HepG2 (cell line): ENCODE measurements around the gene ANO4. TPM values are rescaled to one million over a fixed set of nuclear protein-coding genes. Genes with fewer than 3 reads are reported as not detected.

Experiments
- ATAC-seq: fragments of 200-7000 bp; cut with Tn5 transposase; 3 replicates; pipeline ENCODE4 v1.9.1; 2020; ENCODE audit warnings: mild to moderate bottlenecking, moderate library complexity
- BruUV-seq: library from RNA; stranded (reverse); fragments of 400-500 nt; replicated peaks from 2 replicates; lab custom pipeline; 2021; lab: Mats Ljungman, UMichigan
- CTCF ChIA-PET: fragments of 300-600 bp; formaldehyde crosslinking; extraction: SDS; loops from one replicate; lab custom pipeline; 2021; ENCODE audit warnings: low total read pairs, inconsistent platforms, low intra/inter-chr PET ratio; lab: Yijun Ruan, JAX
- POLR2A ChIA-PET: fragments of 350-600 bp; sonication (Branson Sonifier 250); formaldehyde crosslinking; loops from one replicate; lab custom pipeline; 2020; ENCODE audit warnings: antibody characterized with exemption, inconsistent platforms; lab: Yijun Ruan, JAX
- DNase-seq: peaks from one replicate; pipeline ENCODE4 v3.0.0-alpha.2; 2015; ENCODE audit warnings: low spot score
- FAIRE-seq: peaks from 3 replicates; lab custom pipeline; 2011; peaks lifted over from hg19 to GRCh38; lab: Jason Lieb, UNC
- H2AFZ ChIP-seq: one replicate; pipeline ENCODE4 v1.6.1; 2011; ENCODE audit warnings: low read length, inconsistent platforms
- H3K27ac ChIP-seq: fragments of 300-600 bp; 3 replicates; pipeline ENCODE4 v1.8.0; 2011; ENCODE audit warnings: mixed run types, mild to moderate bottlenecking, mixed read lengths, low read length, inconsistent platforms; ENCODE audit not compliant: insufficient read depth; ENCODE audit errors: extremely low read length
- H3K27me3 ChIP-seq, 2 experiments: fragments of 200-600 bp in 1 of 2; 2 replicates in 1 of 2; 3 replicates in 1 of 2; pipeline versions ENCODE4 v1.6.0 to v1.8.0; 2011; ENCODE audit warnings: low read length in 2 of 2, mild to moderate bottlenecking in 2 of 2, moderate library complexity in 2 of 2, inconsistent platforms in 1 of 2; ENCODE audit not compliant: insufficient read depth in 2 of 2, control insufficient read depth in 1 of 2
- H3K36me3 ChIP-seq, 2 experiments: fragments of 200-600 bp in 1 of 2; replicated peaks in 1 of 2; 2 replicates in 1 of 2; 3 replicates in 1 of 2; pipeline versions ENCODE4 v1.5.1 to v1.8.0; 2011; ENCODE audit warnings: low read length in 2 of 2, inconsistent platforms in 1 of 2; ENCODE audit not compliant: insufficient read depth in 2 of 2, control insufficient read depth in 1 of 2
- H3K4me1 ChIP-seq: 2 replicates; pipeline ENCODE4 v1.5.1; 2012; ENCODE audit warnings: low read length, inconsistent platforms; ENCODE audit not compliant: insufficient read depth
- H3K4me2 ChIP-seq: 2 replicates; pipeline ENCODE4 v1.6.0; 2011; ENCODE audit warnings: low read depth, low read length, inconsistent platforms
- H3K4me3 ChIP-seq, 3 experiments: fragments of 200-600 bp in 1 of 3; sonication (generic), shearing (Covaris generic) in 1 of 3; replicated peaks in 1 of 3; 2 replicates each; pipeline ENCODE4 v1.5.1; 2011 to 2016; ENCODE audit warnings: low read length in 3 of 3, inconsistent platforms in 2 of 3, low read depth in 2 of 3, mild to moderate bottlenecking in 2 of 3, control low read depth in 1 of 3, mixed read lengths in 1 of 3; ENCODE audit not compliant: insufficient read depth in 1 of 3
- H3K79me2 ChIP-seq: one replicate; pipeline ENCODE4 v1.6.1; 2011; ENCODE audit warnings: low read length, inconsistent platforms; ENCODE audit not compliant: insufficient read depth
- H3K9ac ChIP-seq: 2 replicates; pipeline ENCODE4 v1.6.0; 2011; ENCODE audit warnings: mild to moderate bottlenecking, low read depth, low read length, inconsistent platforms; ENCODE audit not compliant: insufficient read depth
- H3K9me3 ChIP-seq: 2 replicates; pipeline ENCODE4 v1.5.1; 2012; ENCODE audit warnings: mild to moderate bottlenecking, low read length
- H4K20me1 ChIP-seq: 2 replicates; pipeline ENCODE4 v1.6.0; 2011; ENCODE audit warnings: inconsistent platforms, mild to moderate bottlenecking, low read length, moderate library complexity; ENCODE audit not compliant: insufficient read depth
- ETV6 ChIP-seq: sonication (generic); formaldehyde crosslinking; conservative IDR thresholded peaks from 2 replicates; pipeline ENCODE4 v1.4.0; 2020; ENCODE audit warnings: missing genetic modification reagents
- RBFOX2 ChIP-seq: fragments of 200-400 bp; formaldehyde crosslinking; IDR thresholded peaks from 2 replicates; pipeline ENCODE4 v1.6.1; 2017; ENCODE audit warnings: low read depth, mild to moderate bottlenecking, low read length
- REL ChIP-seq: sonication (generic); formaldehyde crosslinking; conservative IDR thresholded peaks from 2 replicates; pipeline ENCODE4 v1.8.0; 2022; ENCODE audit warnings: mild to moderate bottlenecking, missing genetic modification reagents, moderate library complexity
- ZBED4 ChIP-seq: sonication (generic); formaldehyde crosslinking; IDR thresholded peaks from 2 replicates; pipeline ENCODE4 v1.4.0; 2020; ENCODE audit warnings: missing genetic modification reagents, borderline replicate concordance
- ZMAT5 ChIP-seq: sonication (generic); formaldehyde crosslinking; IDR thresholded peaks from 2 replicates; pipeline ENCODE4 v1.5.0; 2020; ENCODE audit warnings: mild to moderate bottlenecking, low read depth, missing genetic modification reagents, borderline replicate concordance
- ZMYM3 ChIP-seq: sonication (generic); formaldehyde crosslinking; IDR thresholded peaks from 2 replicates; pipeline ENCODE4 v1.5.1; 2020; ENCODE audit warnings: mild to moderate bottlenecking, missing genetic modification reagents
- ZMYM4 ChIP-seq: sonication (generic); formaldehyde crosslinking; IDR thresholded peaks from 2 replicates; pipeline ENCODE4 v1.8.1; 2023; ENCODE audit warnings: mild to moderate bottlenecking, missing genetic modification reagents
- ZNF34 ChIP-seq: sonication (generic); formaldehyde crosslinking; IDR thresholded peaks from 2 replicates; pipeline ENCODE4 v1.4.0; 2020; ENCODE audit warnings: mild to moderate bottlenecking, missing genetic modification reagents, borderline replicate concordance
- ZNF407 ChIP-seq: sonication (generic); formaldehyde crosslinking; IDR thresholded peaks from one replicate; pipeline ENCODE4 v1.5.1; 2020; ENCODE audit warnings: mild to moderate bottlenecking, missing genetic modification reagents; ENCODE audit errors: not compliant biosample characterization
- ZNF530 ChIP-seq: sonication (generic); formaldehyde crosslinking; IDR thresholded peaks from 2 replicates; pipeline ENCODE4 v1.5.0; 2020; ENCODE audit warnings: low read depth, mild to moderate bottlenecking, missing genetic modification reagents
- WGBS: methylation state at CpG from one replicate; pipeline ENCODE4 v1.1.6; 2017; ENCODE audit warnings: low lambda C conversion rate; 5-methylcytosine and 5-hydroxymethylcytosine counted together
- in situ Hi-C: cut with HindIII; loops from 2 replicates; pipeline ENCODE4 v1.10.0; 2017; ENCODE audit warnings: low pct_unique_long_range_greater_than_20kb; ENCODE audit not compliant: extremely low pct_ligation_motif_present
- intact Hi-C: fragments of 100-400 bp; cut with micrococcal nuclease; formaldehyde crosslinking; loops from one replicate; pipeline ENCODE4 v1.10.0; 2022; ENCODE audit not compliant: unreplicated experiment
- polyA plus RNA-seq, 8 experiments: library from polyadenylated mRNA; depleted of rRNA in 3 of 8; stranded (reverse) in 7 of 8; unstranded in 1 of 8; fragments of >200 nt; fragmentation: Illumina TruSeq in 4 of 8; extraction: Trizol in 4 of 8; gene quantifications; 2 replicates each; pipeline versions ENCODE4 v1.2.1 to v1.2.3, GENCODE V29; 2011 to 2016; ENCODE audit warnings: low read depth in 4 of 8, missing spikeins in 1 of 8, mixed read lengths in 1 of 8; ENCODE audit not compliant: insufficient read depth in 1 of 8
- total RNA-seq, 5 experiments: library from RNA; depleted of rRNA; stranded (reverse); fragments of >200 nt; fragmentation: Illumina TruSeq; extraction: Trizol; gene quantifications; 2 replicates each; pipeline ENCODE4 v1.2.3, GENCODE V29; 2016; ENCODE audit warnings: low read depth in 1 of 5

ANO4 gene
- total and polyA plus RNA-seq, 2 of the 13 experiments (the other 11 are each of a cell fraction or from before 2014, with no cell fraction given), result not detected

- POLR2A ChIA-PET, result no interaction called here
- peaks cover 2 to 8% of the 10 kb centered on the region in 2 experiments; a peak in 2 of 5 replicates for H3K27me3 ChIP-seq
- H2AFZ ChIP-seq, result no peak overlapping the region
- 17% methylated on average over 6 of the region's 6 CpGs for WGBS
- ATAC-seq, result no peak
- no peak for FAIRE-seq
- no peak for DNase-seq
- no peaks in the 10 kb centered on the region for H3K9me3 ChIP-seq
- no peak overlapping the region for H3K4me3 ChIP-seq
- H3K27ac ChIP-seq, result no peak overlapping the region
- CTCF ChIA-PET, result no interaction called here
- no peak overlapping the region for H3K9ac ChIP-seq
- intact Hi-C loops (no loop called here), in situ Hi-C loops (no loop called here)
- no peaks in the 10 kb centered on the region for H3K79me2 ChIP-seq
- H3K4me1 ChIP-seq, result no peaks in the 10 kb centered on the region
- no TSS peak for BruUV-seq
- no peak overlapping the region for H3K4me2 ChIP-seq
- H4K20me1 ChIP-seq, result no peaks in the 10 kb centered on the region
- H3K36me3 ChIP-seq, result no peaks in the 10 kb centered on the region
- TF ChIP-seq ZMYM3 (CRISPR knock-in tag) (no peak), ZMAT5 (CRISPR knock-in tag) (no peak), ZNF34 (CRISPR knock-in tag) (no peak), ZNF407 (CRISPR knock-in tag) (no peak), RBFOX2 (no peak), ZMYM4 (CRISPR knock-in tag) (no peak), ZNF530 (CRISPR knock-in tag) (no peak), REL (CRISPR knock-in tag) (no peak), ETV6 (CRISPR knock-in tag) (no peak), ZBED4 (CRISPR knock-in tag) (no peak)
These were observed 284.1 kb downstream of the ANO4 start for GRCh38 chr12:101078536-101079285.
